Measurements from ENCODE around the gene TMEM178B. TPM values are rescaled to one million over a fixed set of nuclear protein-coding genes. Genes with fewer than 3 reads are reported as not detected.

The TMEM178B gene
- total RNA-seq, 1 experiment from 2014 or later, result 9.5 TPM

GRCh38 chr7:141527076-141527475, 453.2 kb downstream of the TMEM178B start:
- in situ Hi-C loops (cut with HindIII; ENCODE audit: low pct_unique_long_range_greater_than_20kb, low sequenced_read_pairs), result no loop called here
- no peak for DNase-seq (ENCODE audit: low read depth)

DNA sequence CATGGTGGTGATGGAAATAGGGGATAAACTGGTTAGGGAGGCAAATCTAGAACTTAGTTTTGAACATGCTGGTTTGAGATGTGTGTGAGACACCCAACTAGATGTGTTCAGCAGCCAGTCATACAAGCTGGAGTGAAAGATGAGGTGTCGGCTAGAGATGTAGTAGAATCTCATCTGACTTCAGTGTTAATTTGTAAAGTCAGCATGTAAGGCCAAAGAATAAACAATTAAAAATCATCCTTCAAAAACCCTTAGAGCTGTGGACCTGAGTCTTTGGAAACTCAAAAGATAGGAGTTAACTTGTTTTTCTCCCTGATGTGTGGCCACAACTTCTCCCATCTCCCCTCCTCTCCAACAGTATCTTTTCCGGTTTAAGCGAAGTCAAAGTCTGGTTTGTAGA, 454.5 kb downstream of the TMEM178B start:
- DNase-seq (ENCODE audit: low read depth), result no peak
- in situ Hi-C loops (cut with HindIII; ENCODE audit: low pct_unique_long_range_greater_than_20kb, low sequenced_read_pairs), result no loop called here

Other genes with a start within 250 kb of the TMEM178B start
- 6.5 and 11.2 TPM in 2 replicates for gene BRAF, start 149.1 kb upstream of the TMEM178B start, total RNA-seq (2014; rRNA removed; shearing (Covaris generic); ENCODE audit: low replicate concordance)
- 60.0 and 72.5 TPM in 2 replicates for gene MRPS33, start 59.1 kb upstream of the TMEM178B start, total RNA-seq (2014; rRNA removed; shearing (Covaris generic); ENCODE audit: low replicate concordance)